UCSD-AML1 (cell line): ENCODE data around the gene PTCH1.

Experiments
- DNase-seq: peaks from one replicate; lab custom pipeline; 2025; ENCODE audit not compliant: unreplicated experiment; lab: John Stamatoyannopoulos, UW

Gene PTCH1

GRCh38 chr9:95499847-95500246 lies 16.9 kb downstream of the PTCH1 start:
- no peak for DNase-seq

- no peak for DNase-seq
These were observed 17.6 kb downstream of the PTCH1 start for GRCh38 chr9:95499046-95499676.

GRCh38 chr9:95498641-95499040 lies 18.1 kb downstream of the PTCH1 start:
- no peak for DNase-seq

- no peak for DNase-seq
These were observed 19.0 kb downstream of the PTCH1 start for GRCh38 chr9:95497772-95498171.

GRCh38 chr9:95496687-95497086 lies 20.1 kb downstream of the PTCH1 start:
- no peak for DNase-seq

GRCh38 chr9:95495961-95496360 lies 20.8 kb downstream of the PTCH1 start:
- DNase-seq, result no peak

GRCh38 chr9:95495529-95495928 lies 21.2 kb downstream of the PTCH1 start:
- no peak for DNase-seq

GRCh38 chr9:95494416-95495371 lies 22.1 kb downstream of the PTCH1 start:
- no peak for DNase-seq

GRCh38 chr9:95494022-95494415 lies 22.8 kb downstream of the PTCH1 start:
- no peak for DNase-seq

GRCh38 chr9:95493402-95493801 lies 23.4 kb downstream of the PTCH1 start:
- DNase-seq, result no peak

- DNase-seq, result no peak
These were observed 25.0 kb downstream of the PTCH1 start for GRCh38 chr9:95491543-95492320.

- no peak for DNase-seq
These were observed 27.8 kb downstream of the PTCH1 start for GRCh38 chr9:95488954-95489353.

GRCh38 chr9:95486318-95486717 lies 30.5 kb downstream of the PTCH1 start:
- no peak for DNase-seq

- DNase-seq, result no peak
These were observed 32.5 kb downstream of the PTCH1 start for GRCh38 chr9:95484225-95484624.

- DNase-seq, result no peak
These were observed 33.3 kb downstream of the PTCH1 start for GRCh38 chr9:95483431-95483830.

- no peak for DNase-seq
These were observed 34.1 kb downstream of the PTCH1 start for GRCh38 chr9:95482621-95483020.

GRCh38 chr9:95481000-95481399 lies 35.8 kb downstream of the PTCH1 start:
- no peak for DNase-seq

- no peak for DNase-seq
These were observed 36.4 kb downstream of the PTCH1 start for GRCh38 chr9:95480346-95480745.

GRCh38 chr9:95479330-95479729 lies 37.4 kb downstream of the PTCH1 start:
- DNase-seq, result no peak

- DNase-seq, result no peak
These were observed 38.4 kb downstream of the PTCH1 start for GRCh38 chr9:95478335-95478734.

GRCh38 chr9:95477885-95478284 lies 38.9 kb downstream of the PTCH1 start:
- no peak for DNase-seq

GRCh38 chr9:95477441-95477840 lies 39.3 kb downstream of the PTCH1 start:
- DNase-seq, result no peak
